Suprapubic skin (tissue), 4 donors: ENCODE measurements around the gene SETD1A. TPM values are rescaled to one million over a fixed set of nuclear protein-coding genes. Genes with fewer than 3 reads are reported as not detected.

ENCODE experiments used
- DNase-seq, 2 donors: peaks; one replicate each; pipeline ENCODE4 v3.0.0-alpha.2; 2019; ENCODE audit warnings: low spot score in 2 of 2
- H3K27ac ChIP-seq: fragments of 200-600 bp; sonication (generic); one replicate; pipeline ENCODE4 v1.5.1; 2019
- H3K27me3 ChIP-seq: fragments of 200-600 bp; sonication (generic); one replicate; pipeline ENCODE4 v1.5.1; 2019
- H3K36me3 ChIP-seq: fragments of 200-600 bp; sonication (generic); one replicate; pipeline ENCODE4 v1.5.1; 2019
- H3K4me1 ChIP-seq: fragments of 200-600 bp; sonication (generic); one replicate; pipeline ENCODE4 v1.5.1; 2019
- H3K4me3 ChIP-seq: fragments of 200-600 bp; sonication (generic); one replicate; pipeline ENCODE4 v1.5.1; 2019; ENCODE audit warnings: mild to moderate bottlenecking
- H3K9me3 ChIP-seq: fragments of 200-600 bp; sonication (generic); one replicate; pipeline ENCODE4 v1.5.1; 2019
- CTCF ChIP-seq, 2 donors: fragments of 200-600 bp in 1 of 2; fragments of 450-650 bp in 1 of 2; sonication (generic) in 1 of 2; IDR thresholded peaks; one replicate each; pipeline ENCODE4 v1.5.1; 2016 to 2019; ENCODE audit warnings: antibody characterized with exemption in 2 of 2, mild to moderate bottlenecking in 1 of 2, moderate library complexity in 1 of 2
- EP300 ChIP-seq: sonication (generic); formaldehyde crosslinking; IDR thresholded peaks from one replicate; pipeline ENCODE4 v1.6.1; 2017; ENCODE audit warnings: antibody characterized with exemption
- POLR2A ChIP-seq, 2 donors: fragments of 450-650 bp; IDR thresholded peaks; one replicate each; pipeline ENCODE4 v1.6.1; 2017; ENCODE audit warnings: antibody characterized with exemption in 2 of 2, mild to moderate bottlenecking in 2 of 2, moderate library complexity in 2 of 2
- POLR2AphosphoS5 ChIP-seq, 3 donors: sonication (generic); formaldehyde crosslinking; IDR thresholded peaks; one replicate each; pipeline ENCODE4 v1.6.1; 2017; ENCODE audit warnings: antibody characterized with exemption in 3 of 3
- WGBS: methylation state at CpG from one replicate; pipeline ENCODE4 v1.1.5; 2018; 5-methylcytosine and 5-hydroxymethylcytosine counted together
- total RNA-seq, 4 donors: library from RNA; depleted of rRNA; stranded (reverse); fragments of >200 nt; gene quantifications; one replicate each; pipeline ENCODE4 v1.1.0, GENCODE V29; 2016

SETD1A gene
- total RNA-seq, 4 donors from 2014 or later: 12.5 to 14.7 (median 13.7) TPM

GRCh38 chr16:31023627-31024226, 66.2 kb downstream of the SETD1A start:
- WGBS: 76% methylated on average over 6 of the region's 6 CpGs
- H3K36me3 ChIP-seq: no peaks in the 10 kb centered on the region
- H3K9me3 ChIP-seq: no peaks in the 10 kb centered on the region
- H3K27me3 ChIP-seq: no peaks in the 10 kb centered on the region
- H3K27ac ChIP-seq: no peak overlapping the region
- no peaks in the 10 kb centered on the region for H3K4me1 ChIP-seq
- DNase-seq: no peak
- TF ChIP-seq EP300 (no peak), POLR2A (IDR thresholded peaks at IDR 0.05) (no peak), POLR2AphosphoS5 (IDR thresholded peaks at IDR 0.05) (no peak), CTCF (IDR thresholded peaks at IDR 0.05) (no peak)
- H3K4me3 ChIP-seq: no peak overlapping the region

- DNase-seq: no peak
- WGBS: 74% methylated on average over 5 of the region's 5 CpGs
- TF ChIP-seq POLR2A (IDR thresholded peaks at IDR 0.05) (no peak), EP300 (no peak), POLR2AphosphoS5 (IDR thresholded peaks at IDR 0.05) (no peak), CTCF (IDR thresholded peaks at IDR 0.05) (no peak)
- no peak overlapping the region for H3K4me3 ChIP-seq
- no peaks in the 10 kb centered on the region for H3K9me3 ChIP-seq
- no peaks in the 10 kb centered on the region for H3K36me3 ChIP-seq
- H3K27ac ChIP-seq: no peak overlapping the region
- H3K27me3 ChIP-seq: no peaks in the 10 kb centered on the region
- H3K4me1 ChIP-seq: no peaks in the 10 kb centered on the region
Observed at GRCh38 chr16:31025339-31025738, 67.8 kb downstream of the SETD1A start.

GRCh38 chr16:31029272-31029671, 71.7 kb downstream of the SETD1A start:
- no peaks in the 10 kb centered on the region for H3K36me3 ChIP-seq
- H3K4me1 ChIP-seq: peaks cover 16% of the 10 kb centered on the region
- H3K27ac ChIP-seq: no peak overlapping the region
- no peaks in the 10 kb centered on the region for H3K9me3 ChIP-seq
- H3K4me3 ChIP-seq: no peak overlapping the region
- no peak for TF ChIP-seq POLR2AphosphoS5 (IDR thresholded peaks at IDR 0.05)
- no peak for TF ChIP-seq POLR2A (IDR thresholded peaks at IDR 0.05)
- TF ChIP-seq CTCF (IDR thresholded peaks at IDR 0.05): no peak
- no peak for TF ChIP-seq EP300
- DNase-seq: no peak
- H3K27me3 ChIP-seq: no peaks in the 10 kb centered on the region
- WGBS: 61% methylated on average over 5 of the region's 5 CpGs

GRCh38 chr16:31031276-31031675, 73.7 kb downstream of the SETD1A start:
- H3K4me3 ChIP-seq: no peak overlapping the region
- 94% methylated on average over 4 of the region's 4 CpGs for WGBS
- H3K9me3 ChIP-seq: no peaks in the 10 kb centered on the region
- peaks cover 23% of the 10 kb centered on the region for H3K4me1 ChIP-seq
- peaks cover 9% of the 10 kb centered on the region for H3K36me3 ChIP-seq
- TF ChIP-seq CTCF (IDR thresholded peaks at IDR 0.05) (no peak), POLR2A (IDR thresholded peaks at IDR 0.05) (no peak), POLR2AphosphoS5 (IDR thresholded peaks at IDR 0.05) (no peak), EP300 (no peak)
- H3K27me3 ChIP-seq: no peaks in the 10 kb centered on the region
- no peak for DNase-seq
- no peak overlapping the region for H3K27ac ChIP-seq

GRCh38 chr16:31032736-31033708, 75.5 kb downstream of the SETD1A start, which contains the start of gene STX4:
STX4 (plus strand) TSS chr16:31033558; CDS start chr16:31033806, 248 bp downstream.
- peak; percentile 99 for DNase-seq
- H3K9me3 ChIP-seq: no peaks in the 10 kb centered on the region
- peaks cover 19% of the 10 kb centered on the region for H3K36me3 ChIP-seq
- H3K27ac ChIP-seq: peak within 1 kb of the TSS; percentile 96
- H3K27me3 ChIP-seq: no peaks in the 10 kb centered on the region
- TF ChIP-seq CTCF (IDR thresholded peaks at IDR 0.05) (no peak), EP300 (no peak), POLR2AphosphoS5 (IDR thresholded peaks at IDR 0.05) (peak; percentile 47 to 95 (median 79)), POLR2A (IDR thresholded peaks at IDR 0.05) (peak in 1 of 2 donors; percentile 46)
- H3K4me1 ChIP-seq: peaks cover 27% of the 10 kb centered on the region
- 3% methylated on average over 43 of the region's 75 CpGs for WGBS
- H3K4me3 ChIP-seq: peak within 1 kb of the TSS; percentile 78
